Measurements from ENCODE around the gene TMEM169. TPM values are rescaled to one million over a fixed set of nuclear protein-coding genes. Genes with fewer than 3 reads are reported as not detected.
"Not testable (repeated sequence)": the region's sequence is repeated elsewhere in the genome, so short reads cannot be mapped to it uniquely, and the experiment has no call there.

The TMEM169 gene
- total RNA-seq, 1 donor from 2014 or later = 0.15 TPM

- intact Hi-C loops (cut with micrococcal nuclease) = no loop called here
- ATAC-seq (no peak), DNase-seq (no peak)
Observed at GRCh38 chr2:216070195-216070594, 11.5 kb upstream of the TMEM169 start.

DNA sequence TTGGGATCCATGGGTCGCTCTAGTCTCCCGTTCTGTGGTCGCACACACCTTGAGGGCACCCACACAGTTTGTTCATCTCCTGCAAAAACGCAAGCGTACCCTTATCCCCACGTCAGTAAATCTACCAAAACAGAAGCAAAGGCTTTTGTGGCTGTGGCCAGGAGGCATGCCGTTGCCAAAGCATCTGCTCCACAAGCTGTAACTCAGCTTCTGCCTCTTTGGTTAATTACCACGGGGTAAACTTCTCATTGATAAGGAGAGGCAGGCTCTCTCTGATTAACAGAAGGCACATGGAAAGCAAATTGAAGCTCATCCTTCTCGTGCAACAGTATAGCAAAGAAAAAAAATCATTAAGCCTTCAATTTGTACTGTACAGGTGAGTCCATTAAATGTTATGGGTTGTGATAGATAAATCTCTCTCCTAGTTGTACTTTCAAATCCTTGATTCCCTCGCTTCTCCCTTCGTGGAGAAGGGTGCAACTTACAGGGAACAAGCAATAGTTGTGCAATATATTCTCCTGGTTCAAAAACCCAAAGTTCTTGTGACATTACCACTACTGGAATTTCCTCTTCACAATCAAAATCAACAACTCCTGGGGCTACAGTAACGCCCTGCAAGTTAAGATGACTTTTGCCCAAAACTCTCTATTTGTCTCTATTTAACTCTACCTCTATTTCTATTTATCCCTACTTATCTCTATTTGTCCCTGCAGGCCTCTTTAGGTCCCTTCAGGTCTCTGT, 10.4 kb upstream of the TMEM169 start:
- DNase-seq = no peak

DNA sequence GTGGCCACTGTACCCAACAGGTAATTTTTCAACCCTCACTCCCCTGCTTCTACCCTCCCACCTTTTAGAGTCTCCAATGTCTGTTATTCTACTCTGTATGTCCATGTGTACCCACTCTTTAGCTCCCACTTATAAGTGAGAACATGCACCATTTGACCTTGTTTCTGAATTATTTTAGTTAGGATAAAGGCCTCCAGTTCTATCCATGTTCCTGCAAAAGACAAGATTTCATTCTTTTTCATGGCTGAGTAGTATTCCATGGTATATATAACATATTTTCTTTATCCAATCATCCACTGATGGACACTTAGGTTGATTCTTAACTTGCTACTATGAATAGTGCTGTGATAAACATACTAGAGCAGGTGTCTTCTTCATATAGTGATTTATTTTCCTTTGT, 9.2 kb upstream of the TMEM169 start:
- DNase-seq (no peak), ATAC-seq (no peak)
- intact Hi-C loops (cut with micrococcal nuclease) = no loop called here

More for the DNA sequence above, 10.4 kb upstream of the TMEM169 start:
- intact Hi-C loops (cut with micrococcal nuclease) = no loop called here
- ATAC-seq = no peak

DNA sequence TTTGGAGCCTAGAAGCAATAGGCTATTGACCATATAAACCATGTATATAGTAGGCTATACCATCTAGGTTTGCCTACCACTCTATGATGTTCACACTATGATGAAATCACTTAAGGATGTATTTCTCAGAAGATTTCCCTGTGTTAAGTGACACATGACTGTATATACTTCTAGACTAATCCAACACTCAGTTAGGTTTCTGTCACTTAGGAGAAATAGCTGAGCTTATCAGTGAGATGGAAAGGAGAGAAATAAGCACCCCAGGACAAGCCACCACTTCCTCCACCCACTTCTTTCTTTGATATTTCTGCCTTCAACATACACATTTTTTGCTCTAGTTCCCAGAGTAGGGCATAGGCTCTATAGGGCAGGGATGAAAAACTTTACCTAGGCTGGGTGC, 7.9 kb upstream of the TMEM169 start:
- no peak for ATAC-seq
- DNase-seq = no peak
- intact Hi-C loops (cut with micrococcal nuclease) = no loop called here

DNA sequence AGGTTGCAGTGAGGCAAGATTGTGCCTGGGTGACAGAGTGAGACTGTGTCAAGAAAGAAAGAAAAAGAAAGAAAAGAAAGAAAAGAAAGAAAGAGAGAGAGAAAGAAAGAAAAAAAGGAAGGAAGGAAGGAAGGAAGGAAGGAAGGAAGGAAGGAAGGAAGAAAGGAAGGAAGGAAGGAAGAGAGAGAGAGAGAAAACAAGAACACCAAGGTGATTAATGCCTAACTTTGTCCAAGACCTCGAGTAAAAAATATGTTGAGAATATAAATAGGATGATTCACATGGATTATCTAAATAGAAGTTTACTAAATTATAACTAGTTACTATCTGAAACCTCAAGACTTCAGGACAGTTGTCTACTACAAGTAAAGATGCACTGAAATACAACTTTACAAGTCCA, 7.3 kb upstream of the TMEM169 start:
- no peak for DNase-seq
- intact Hi-C loops (cut with micrococcal nuclease) = no loop called here
- no peak for ATAC-seq

GRCh38 chr2:216074794-216075193, 6.9 kb upstream of the TMEM169 start:
- intact Hi-C loops (cut with micrococcal nuclease) = no loop called here
- no peak for DNase-seq
- no peak for ATAC-seq

- ATAC-seq = no peak
- intact Hi-C loops (cut with micrococcal nuclease) = no loop called here
- no peak for DNase-seq
Observed at GRCh38 chr2:216075510-216076485, 5.9 kb upstream of the TMEM169 start.

DNA sequence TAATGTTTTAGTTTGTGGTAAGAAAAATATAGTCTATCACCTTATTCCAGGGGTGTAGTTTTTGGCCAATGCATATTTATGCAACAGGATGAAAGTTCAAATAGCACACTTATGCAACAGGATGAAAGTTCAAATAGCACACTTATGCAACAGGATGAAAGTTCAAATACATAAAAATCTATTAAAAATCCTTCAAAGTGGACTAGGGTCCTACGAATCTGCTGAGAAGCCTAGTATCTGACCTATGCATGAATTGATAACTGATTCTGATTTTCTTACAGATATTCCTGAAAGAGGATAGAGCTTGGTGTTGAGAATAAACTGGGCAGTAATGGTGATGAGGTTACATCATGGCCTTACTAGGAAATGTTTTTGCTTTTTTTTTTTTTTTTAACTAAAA, 2.9 kb upstream of the TMEM169 start:
- no peak for DNase-seq
- no peak for ATAC-seq
- intact Hi-C loops (cut with micrococcal nuclease) = no loop called here

DNA sequence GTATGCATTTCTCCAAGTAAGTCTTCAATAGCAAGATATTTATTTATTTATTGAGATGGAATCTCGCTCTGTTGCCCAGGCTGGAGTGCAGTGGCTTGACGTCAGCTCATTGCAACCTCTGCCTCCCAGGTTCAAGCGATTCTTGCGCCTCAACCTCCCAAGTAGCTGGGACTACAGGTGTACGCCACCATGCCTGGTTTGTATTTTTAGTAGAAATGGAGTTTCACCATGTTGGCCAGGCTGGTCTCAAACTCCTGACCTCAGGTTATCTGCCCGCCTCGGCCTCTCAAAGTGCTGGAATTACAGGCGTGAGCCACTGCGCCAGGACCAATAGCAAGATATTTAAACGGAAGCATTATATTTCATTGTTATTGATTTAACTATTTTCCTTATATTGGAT, 1.7 kb upstream of the TMEM169 start:
- DNase-seq; ATAC-seq; intact Hi-C loops (cut with micrococcal nuclease): not testable (repeated sequence)

DNA sequence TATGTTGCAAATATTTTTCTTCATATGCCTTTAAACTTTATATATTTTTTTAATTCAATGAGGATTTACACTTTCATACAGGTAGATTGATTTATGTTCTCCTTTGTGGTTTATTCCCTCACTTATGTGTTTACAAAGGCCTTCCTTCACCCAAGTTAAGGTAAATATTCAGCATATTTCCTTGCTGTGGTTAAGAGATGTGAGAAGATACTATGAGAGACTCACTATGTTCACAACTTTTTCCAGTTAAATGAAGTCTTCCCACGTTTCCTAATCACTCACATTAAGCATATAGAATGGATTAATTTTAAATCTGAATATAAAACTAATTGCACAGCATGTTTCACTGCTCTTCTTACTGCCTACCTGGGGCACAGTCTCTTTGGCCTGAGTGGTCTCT, 707 bp upstream of the TMEM169 start:
- intact Hi-C loops (cut with micrococcal nuclease) = no loop called here
- DNase-seq (no peak), ATAC-seq (no peak)

DNA sequence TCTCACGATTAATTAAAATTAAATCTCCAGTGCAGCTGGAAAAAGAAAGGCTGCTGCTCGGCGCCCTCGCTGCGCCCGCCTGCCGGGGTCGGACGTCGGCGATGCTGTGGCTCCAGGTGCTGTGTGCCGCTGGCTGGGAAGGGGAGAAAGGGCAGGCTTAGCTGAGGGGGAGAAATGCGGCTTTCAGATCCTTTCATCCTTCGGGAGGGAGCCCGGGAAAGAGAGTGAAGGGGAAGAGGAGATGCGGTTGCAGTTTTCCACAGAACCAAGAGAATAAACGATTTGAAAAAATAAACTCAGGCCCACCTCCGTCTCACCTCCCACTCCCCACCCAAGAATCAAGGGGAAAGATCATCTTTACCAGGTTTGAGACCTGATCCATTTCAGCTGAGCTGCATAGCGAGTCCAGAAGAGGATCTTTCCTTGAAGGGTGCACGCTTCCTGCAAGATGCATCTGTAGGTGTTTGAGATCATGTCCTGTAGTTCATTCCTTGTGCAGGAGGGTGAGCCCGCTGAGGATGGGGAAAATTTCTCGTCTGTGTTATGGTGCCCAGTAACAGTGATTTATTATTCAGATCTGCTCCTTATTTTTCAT, 495 bp downstream of the TMEM169 start:
- intact Hi-C loops (cut with micrococcal nuclease) = no loop called here
- DNase-seq (no peak), ATAC-seq (peak; percentile 44)

GRCh38 chr2:216082805-216083204, 1.1 kb downstream of the TMEM169 start:
- intact Hi-C loops (cut with micrococcal nuclease) = no loop called here
- DNase-seq = no peak
- ATAC-seq = no peak

DNA sequence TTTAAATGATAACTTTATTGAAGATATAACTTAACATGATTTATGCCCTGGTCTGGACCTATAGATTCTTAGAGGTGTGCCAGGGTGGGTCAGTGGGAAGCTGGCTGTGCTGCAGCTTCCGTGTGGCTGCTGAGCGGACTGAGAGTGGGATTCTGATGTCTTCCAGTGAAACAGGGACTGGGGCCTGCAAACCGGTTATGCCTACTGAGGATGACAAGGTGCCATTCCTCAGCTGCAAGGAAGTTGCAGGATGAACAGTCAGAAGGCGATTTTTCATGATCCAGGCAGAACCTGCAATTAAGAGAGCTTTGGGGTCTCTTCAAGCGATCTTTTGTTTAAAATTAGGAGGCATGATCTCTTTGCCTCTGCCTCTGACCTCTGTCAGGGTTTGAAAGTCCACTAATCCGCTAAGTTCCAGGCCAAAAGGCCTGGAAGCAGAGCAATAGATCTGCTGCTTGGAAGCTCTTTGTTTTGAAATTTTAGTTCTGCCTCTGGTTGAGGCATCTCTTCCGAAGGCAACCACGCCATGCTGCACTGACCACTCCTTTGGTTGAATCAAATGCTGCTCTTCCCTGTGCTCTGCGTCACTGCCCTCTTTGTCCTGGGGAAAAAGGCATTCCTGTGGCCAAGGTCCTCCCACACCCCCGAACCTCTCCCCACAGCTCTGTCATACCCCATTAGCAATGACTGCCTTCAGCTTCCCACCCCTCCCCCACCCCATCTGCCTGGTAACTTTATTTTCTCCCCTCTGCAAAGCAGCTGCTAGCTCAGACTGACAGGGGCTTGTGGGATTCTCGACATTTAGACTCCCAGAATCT, 2.0 kb downstream of the TMEM169 start:
- intact Hi-C loops (cut with micrococcal nuclease) = no loop called here
- no peak for DNase-seq

GRCh38 chr2:216084547-216084946, 2.8 kb downstream of the TMEM169 start:
- DNase-seq (no peak), ATAC-seq (no peak)
- intact Hi-C loops (cut with micrococcal nuclease) = no loop called here

More for the DNA sequence above, 2.0 kb downstream of the TMEM169 start:
- ATAC-seq = no peak

DNA sequence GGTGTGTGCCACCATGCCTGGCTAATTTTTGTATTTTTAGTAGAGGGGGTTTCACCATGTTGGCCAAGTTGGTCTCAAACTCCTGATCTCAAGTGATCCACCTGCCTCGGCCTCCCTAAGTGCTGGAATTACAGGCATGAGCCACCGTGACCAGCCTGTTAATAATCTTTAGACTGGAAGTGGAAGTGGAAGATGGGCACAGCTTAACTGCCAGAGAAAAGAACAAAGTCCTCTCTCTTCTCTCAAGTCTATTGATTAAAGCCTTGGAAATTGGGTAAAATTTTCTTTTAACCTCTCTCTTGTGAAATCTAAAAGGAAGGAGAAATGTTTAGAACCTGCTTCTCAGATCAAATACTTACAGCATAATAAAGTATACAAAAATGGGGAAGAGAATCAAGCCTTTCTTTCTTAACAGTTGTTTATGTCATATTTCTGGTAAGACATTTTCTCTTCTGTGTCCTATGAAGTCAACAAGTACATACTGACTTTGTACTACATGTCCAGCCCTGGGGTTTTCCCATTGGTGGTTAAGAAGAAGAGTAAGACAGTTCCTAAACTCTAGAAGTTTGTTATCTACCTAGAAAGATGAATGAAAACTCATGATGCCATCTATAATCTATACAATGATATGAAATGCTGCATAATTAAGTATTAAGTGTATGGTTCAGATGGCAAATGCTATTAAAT, 4.6 kb downstream of the TMEM169 start:
- DNase-seq = no peak
- ATAC-seq = no peak
- intact Hi-C loops (cut with micrococcal nuclease) = no loop called here

GRCh38 chr2:216090369-216090786, 8.7 kb downstream of the TMEM169 start:
- intact Hi-C loops (cut with micrococcal nuclease) = no loop called here
- no peak for ATAC-seq
- DNase-seq = no peak

DNA sequence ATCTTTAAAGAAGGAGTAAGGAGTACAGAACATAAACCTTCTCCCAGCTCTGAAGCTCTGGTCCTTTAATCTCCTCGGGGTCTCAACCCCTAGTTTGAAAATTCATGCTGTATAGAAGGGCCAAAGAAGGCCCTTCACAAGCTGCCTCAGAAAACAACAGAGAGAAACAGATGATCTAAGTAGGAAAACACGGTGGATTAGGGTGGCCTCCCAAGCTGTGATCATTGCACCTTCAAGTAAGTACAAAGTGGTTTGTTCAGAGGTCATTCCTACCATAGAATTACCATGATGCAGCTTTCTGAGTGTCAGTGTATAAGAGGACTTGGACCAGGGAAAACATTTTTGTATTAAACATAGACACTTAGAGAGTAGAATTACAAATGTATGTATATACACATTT, 10.9 kb downstream of the TMEM169 start:
- ATAC-seq = no peak
- no peak for DNase-seq
- intact Hi-C loops (cut with micrococcal nuclease) = no loop called here

- no peak for ATAC-seq
- intact Hi-C loops (cut with micrococcal nuclease) = no loop called here
- DNase-seq = no peak
Observed at GRCh38 chr2:216094701-216095100, 13.0 kb downstream of the TMEM169 start.
